IPS DF 4.7 (cell line): ENCODE results near the gene COMMD7.
"Not testable (repeated sequence)": the region's sequence is repeated elsewhere in the genome, so short reads cannot be mapped to it uniquely, and the experiment has no call there.

ENCODE experiments used
- DNase-seq: peaks from one replicate; pipeline ENCODE4 v3.0.0-alpha.2; 2013; ENCODE audit warnings: low spot score; ENCODE audit errors: extremely low read depth

Gene COMMD7

DNA sequence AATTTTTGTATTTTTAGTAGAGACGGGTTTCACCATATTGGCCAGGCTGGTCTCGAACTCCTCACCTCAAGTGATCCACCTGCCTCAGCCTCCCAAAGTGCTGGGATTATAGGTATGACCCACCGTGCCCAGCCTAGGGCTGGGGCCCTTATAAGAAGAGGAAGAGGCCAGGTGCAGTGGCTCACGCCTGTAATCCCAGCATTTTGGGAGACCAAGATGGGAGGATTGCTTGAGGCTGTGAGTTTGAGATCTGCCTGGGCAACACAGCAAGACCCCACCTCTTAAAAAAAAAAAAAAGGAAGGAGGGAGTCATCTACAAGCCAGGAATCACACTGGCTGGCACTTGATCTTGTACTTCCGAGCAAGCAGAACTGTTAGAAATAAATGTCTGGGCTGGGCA lies 13.9 kb downstream of the COMMD7 start:
- not testable (repeated sequence) for DNase-seq

DNA sequence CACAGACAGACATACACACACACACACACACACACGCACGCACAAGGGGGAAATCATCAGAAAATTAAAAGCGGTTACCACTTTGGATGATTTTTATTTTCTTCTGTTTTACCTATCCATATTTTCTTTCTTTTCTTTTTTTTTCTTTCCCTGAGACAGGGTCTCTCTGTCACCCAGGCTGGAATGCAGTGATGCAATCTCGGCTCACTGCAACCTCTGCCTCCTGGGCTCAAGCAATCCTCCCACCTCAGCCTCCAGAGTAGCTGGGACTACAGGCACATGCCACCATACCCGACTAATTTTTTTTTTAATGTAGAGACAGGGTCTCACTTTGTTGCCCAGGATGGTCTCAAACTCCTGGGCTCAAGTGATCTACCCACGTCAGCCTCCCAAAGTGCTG lies 14.8 kb downstream of the COMMD7 start:
- not testable (repeated sequence) for DNase-seq

DNA sequence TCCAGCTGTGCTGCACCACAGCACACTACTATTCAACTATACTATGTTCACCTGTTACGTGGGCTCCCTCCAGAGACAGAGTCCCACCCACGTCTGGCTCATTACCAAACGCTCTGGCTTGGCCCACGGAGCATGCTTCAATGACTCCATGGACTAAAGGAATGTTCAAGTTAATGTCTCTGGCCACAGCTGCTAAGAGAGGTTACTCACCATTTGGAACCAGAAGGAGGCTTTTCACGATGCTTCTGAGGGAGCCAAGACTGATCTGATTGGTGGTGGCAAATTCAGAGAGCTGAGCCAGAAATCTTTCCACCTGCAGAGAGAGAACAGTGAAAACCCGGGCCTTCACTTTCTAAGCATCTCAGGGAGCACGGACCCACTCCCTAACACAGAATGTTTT lies 15.6 kb downstream of the COMMD7 start:
- no peak for DNase-seq

DNA sequence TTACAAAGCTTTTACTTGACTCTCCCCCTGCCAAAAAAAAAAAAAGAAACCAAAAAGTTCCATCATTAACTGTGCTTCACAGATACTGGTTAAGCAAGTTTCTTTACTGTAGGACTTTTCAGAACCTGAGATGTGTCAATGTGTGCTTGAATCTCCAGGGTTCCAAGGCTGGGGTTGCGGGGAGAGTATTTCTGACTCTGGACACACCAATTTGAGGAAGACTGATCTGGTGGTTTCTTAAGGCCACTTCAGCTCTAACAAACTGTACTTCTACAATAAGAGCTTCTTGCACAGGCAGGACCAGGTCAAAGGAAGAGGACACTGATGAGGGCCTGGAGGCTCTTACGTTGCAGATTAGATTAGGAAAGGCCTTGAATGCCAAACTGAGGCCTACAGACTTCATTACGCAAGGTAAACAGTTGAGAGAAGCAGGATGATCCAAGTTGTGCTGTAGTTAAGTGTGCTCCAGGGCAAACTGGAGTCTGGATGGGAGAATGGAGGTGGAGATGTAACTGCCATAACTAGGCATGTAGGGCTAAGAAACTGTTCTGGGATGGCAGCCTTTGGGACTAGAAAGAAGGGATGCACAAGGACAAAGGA lies 24.4 kb downstream of the COMMD7 start:
- DNase-seq, result no peak

DNA sequence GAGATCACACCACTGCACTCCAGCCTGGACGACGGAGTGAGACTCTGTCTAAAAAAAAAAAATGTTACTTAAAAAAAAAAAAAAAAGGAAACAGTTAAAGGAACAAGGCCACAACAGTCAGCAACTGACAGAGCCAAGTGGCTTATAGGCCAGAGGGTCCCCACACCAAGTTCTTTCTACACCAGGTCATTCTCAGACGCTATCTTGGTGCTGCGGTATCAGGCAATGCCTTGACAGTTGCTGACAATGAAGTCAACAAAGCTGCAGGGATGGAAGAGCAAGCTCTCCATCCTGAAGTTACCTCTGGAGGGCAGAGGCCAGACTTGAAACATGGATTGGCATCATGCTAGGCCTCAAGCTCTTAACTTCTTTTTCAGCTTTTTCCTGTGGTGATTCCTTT lies 31.9 kb downstream of the COMMD7 start:
- no peak for DNase-seq

DNA sequence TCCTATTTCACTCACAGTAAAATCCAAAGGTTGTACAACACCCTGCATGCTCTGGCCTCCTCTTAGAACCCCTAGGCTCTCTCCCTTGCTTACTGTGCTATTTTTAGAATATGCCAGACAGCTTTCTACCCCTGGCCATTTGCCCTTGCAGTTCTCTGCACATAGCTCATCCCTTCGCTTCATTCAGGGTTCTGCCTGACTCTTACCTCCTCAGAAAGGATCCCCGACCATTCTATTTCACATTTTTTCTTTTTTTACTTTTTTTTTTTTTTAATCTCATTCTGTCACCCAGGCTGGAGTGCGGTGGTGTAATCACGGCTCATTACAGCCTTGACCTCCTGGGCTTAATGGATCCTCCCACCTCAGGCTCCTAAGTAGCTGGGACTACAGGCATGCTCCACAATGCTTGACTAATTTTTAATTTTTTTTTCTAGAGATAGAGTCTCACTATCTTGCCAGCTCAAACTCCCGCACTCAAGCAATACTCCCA lies 33.6 kb downstream of the COMMD7 start:
- DNase-seq, result no peak

DNA sequence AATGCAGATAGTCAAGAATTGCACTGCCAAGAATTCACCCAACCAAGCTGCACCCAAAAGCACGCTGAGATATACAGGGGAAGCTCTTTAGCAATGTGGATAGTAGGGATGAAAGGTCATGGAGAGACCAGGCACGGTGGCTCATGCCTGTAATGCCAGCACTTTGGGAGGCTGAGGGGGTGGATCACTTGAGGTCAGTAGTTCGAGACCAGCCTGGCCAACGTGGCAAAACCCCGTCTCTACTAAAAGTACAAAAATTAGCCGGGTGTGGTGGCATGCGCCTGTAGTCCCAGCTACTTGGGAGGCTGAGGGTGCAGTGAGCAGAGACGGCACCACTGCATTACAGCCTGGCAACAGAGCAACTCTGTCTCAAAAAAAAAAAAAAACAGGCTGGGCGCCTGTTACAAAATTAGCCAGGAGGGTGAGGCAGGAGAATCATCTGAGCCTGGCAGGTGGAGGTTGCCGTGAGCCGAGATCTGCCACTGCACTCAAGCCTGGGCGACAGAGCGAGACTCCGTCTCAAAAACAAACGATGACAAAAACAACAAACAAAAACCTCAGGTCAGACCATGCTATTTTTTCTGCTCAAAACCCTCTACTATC lies 34.1 kb downstream of the COMMD7 start:
- not testable (repeated sequence) for DNase-seq

DNA sequence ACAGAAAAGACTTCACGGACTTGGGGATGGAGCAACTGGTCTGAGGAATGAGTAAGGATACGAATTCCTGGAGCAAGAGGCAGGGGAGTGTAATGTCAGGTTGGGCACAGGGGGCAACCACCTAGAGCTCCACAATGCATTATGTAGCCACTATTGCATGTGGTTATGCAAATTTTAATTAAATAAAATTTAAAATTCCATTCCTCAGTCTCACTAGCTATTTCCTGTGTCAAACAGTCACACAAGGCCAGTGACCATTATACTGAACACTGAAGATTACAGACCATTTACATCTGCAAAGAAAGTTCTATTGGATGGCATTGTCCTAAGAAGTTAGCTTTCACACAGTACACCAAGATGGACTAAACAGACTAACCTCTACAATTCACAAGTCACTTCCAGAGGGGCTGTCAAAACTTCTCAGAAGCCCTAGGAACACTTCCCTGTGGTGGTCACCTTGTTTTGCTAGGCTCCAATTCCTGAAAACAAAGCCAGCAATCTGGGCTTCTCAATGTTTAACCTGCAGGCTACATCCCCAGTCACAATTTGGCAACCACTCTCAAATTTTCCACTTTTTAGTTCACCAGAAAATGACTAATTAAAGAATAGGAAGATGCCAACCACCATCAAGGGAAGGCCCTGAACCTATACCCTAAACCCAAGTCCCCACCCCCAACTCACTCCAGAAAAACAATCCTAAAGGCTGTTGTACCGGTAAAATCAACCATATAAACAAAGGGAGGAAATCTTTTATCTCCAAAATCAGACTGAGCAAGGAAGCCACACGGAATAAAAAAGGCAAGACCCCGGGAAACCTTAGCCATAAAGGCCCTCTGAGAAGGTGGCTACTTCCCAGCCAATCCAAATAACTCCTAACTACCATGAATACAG lies 35.3 kb downstream of the COMMD7 start:
- no peak for DNase-seq

DNA sequence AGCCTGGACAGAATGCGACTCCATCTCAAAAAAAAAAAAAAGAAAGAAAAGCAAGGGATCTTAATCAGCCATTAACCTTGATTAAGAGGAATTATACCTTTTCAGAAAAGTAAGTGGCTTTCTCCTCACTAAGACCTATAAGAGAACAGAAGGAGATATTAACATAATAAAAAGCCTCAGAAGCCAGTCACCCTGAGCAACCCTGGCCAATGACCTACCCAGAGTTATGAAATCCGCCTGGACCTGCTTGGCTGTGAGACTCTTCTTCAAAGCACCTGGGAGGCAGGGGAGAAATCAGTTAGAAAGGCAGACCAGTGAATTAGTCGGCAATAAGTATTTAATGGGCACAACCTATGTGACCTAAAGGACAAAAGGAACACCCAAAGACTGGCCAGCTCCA lies 36.8 kb downstream of the COMMD7 start:
- no peak for DNase-seq

DNA sequence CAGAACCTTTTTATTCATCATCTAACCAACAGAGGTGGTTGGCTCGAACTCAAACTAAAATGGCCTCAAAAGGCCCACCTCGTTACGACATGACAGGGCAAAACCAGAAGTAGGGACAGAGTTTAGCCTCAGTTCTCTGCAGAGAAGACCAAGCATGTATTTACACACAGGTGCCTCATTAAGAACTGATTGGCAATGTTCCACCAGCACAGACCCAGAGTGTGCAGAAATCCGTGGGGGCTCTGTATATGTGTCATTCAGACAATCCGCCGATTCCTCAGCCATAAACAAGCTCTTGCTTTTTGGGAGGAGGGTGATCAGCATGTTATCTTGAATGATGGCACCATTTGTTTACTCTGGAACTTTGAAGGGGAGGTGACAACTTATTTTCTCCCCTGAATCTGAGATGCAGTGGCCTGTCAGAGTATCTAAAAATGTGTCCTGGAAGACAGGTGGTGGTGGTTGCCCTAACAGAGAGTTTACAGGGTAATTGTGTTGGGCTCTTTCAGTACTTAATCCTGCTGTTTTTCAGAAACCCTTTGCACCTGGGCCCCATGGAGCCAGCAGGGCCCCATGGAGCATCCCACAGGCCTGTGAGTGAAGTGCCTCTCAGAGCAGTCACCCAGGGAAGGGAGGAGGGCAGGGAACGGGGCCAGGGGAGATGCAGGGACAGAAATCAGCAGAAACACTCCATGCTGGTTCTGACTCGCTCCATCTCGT lies 40.4 kb downstream of the COMMD7 start:
- DNase-seq, result no peak

DNA sequence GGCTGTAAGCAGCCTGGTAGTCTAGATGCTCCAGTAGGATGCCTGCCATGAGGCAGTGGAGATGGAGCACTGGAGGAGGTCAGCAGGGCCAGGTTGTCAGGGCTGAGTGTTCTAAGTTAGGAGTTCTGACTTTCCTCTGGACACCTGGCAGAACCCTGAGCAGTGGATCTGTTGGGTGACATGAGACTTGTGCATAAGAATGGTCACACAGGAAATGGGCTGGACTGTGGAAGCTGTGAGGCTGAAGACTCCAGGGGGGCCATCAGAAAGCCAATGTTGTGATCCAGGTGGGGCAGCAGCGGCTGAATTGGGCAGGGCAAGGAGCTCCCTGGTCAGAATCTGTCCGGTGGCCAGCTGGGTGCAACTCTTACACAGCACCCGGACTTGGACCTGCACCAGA lies 45.7 kb downstream of the COMMD7 start:
- no peak for DNase-seq

DNA sequence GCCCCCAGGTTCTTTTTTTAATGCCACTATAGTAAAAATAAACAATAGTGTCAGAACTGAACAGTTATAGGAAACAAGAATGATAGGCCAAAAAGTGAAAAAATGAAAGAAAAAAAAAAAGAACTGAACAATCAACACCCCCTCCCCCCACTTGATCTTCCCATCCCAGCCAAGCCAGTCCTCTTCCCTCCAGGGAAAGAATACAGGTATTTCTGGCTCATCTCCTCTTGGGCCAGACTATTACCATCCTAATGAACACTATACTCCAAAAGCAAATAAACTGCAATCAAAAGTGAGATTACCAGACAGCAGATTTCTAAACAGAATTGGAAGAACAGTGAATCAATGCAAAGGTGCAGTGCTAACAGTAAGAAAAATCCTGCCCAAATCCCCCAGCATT lies 48.2 kb downstream of the COMMD7 start:
- DNase-seq, result no peak

DNA sequence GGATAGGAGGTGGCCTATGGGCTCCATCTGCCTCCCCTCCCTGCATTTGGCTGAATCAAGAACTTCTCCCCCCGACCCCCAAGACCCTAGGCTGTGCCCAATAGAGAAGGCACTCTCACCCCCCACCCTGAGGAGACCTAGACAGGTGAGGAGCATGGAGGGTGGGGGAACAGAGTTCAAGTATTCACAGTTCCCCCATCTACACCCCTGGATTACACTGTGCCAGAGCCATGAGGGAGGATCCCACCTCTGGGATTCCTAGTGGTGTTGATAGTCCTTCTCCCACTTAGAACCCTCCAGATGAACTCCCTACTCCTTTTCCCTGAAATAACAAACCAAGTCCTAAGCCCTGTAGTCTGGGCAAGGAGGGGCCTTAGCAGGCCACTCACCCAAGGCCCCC lies 54.3 kb downstream of the COMMD7 start:
- DNase-seq, result not testable (repeated sequence)

DNA sequence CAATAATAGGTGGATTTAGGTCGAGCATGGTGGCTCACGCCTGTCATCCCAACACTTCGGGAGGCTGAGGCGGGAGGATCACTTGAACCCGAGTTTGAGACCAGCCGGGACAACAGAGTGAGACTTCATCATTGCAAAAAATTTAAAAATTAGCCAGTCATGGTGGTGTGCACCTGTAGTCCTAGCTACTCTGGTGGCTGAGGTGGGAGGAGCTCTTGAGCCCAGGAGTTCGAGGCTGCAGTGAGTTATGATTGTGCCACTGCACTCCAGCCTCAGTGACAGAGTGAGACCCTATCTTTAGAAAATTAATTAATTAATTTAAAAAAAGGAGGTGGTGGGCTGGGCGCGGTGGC lies 56.1 kb downstream of the COMMD7 start:
- DNase-seq, result no peak

DNA sequence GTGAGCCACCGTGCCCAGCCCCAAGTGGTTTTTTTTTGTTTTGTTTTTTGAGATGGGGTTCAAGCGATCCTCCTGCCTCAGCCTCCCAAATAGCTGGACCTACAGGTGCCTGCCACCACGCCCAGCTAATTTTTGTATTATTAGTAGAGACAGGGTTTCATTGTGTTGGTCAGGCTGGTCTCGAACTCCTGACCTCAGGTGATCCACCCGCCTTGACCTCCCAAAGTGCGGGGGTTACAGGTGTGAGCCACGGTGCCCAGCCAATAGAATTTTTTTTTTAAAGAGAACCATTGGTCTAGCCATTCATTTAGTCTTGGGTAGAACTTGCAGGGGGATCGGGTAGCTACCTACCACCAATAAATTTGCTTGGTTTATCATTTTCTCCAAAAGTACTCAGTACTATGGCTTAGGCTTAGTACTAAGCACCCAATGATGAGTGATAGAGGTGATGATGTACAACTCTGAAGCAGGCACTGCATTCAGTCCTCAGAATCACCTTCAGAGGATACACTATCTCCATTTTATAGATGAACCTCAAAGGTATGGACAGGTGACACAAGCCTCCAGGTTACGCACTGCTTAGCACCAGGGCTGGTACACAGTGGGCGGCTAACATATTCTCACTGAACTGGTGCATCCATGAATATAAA lies 56.6 kb downstream of the COMMD7 start:
- DNase-seq, result no peak

DNA sequence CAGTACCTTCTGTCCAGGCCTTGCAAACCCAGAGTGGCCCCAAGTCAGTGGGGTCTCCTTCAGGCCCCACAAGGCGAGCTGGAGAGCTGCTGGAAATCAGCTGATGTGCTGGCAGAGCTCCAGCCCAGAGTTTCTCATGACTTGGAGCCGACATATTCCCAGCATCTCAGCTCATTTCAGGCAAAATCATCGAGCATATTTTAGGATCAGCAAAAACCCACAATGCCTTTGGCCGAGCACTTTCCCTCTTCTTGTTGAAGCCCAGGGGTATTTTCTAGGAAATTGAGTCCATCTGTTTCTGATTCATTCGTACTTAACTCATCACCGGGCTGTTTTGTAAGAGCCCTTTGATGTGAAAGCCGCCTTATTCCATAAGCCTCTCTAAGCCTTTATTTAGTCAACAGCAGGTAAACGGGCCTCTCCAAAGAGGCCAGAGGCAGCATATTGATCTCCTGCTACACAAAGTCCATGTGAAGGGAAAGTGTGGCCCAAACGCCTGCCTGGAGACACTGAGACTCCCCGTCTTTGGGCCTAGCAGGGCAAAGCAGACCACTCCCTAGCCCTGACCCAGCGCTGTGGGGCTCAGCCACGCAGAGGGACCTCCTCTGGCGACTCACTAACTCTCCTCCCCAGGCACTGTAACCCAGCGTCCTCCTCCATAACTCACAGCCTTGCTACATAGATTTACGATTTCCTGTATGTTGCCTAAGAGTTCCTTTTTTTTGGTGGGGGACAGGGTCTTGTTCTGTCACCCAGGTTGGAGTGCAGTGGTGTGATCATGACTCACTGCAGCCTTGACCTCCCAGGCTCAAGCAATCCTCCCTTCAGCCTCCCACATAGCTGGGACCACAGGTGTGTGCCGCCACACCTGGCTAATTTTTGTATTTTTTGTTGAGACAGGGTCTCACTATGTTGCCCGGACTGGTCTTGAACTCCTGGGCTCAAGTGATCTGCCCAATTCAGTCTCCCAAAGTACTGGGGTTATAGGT lies 57.4 kb downstream of the COMMD7 start:
- DNase-seq, result no peak

DNA sequence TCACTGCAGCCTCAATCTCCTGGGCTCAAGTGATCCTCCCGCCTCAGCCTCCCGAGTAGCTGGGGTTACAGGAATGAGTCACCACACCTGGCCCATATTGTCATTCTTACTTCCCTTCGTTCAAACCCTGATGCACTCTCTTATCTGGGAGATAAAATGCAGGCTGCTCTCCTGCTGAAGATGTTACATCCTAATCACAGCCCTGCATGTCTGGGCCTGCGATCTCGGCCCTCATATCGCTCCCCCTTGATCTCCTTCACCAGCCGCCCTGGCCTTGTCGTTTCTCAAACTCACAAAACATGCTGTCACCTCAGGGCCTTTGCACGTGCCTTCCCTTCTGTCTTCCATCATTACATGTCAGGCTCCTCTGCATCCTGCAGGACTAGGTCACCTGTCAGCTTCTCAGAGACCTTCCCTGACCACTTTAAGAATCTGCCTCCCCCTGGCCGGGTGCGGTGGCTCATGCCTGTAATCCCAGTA lies 60.7 kb downstream of the COMMD7 start:
- DNase-seq, result no peak

DNA sequence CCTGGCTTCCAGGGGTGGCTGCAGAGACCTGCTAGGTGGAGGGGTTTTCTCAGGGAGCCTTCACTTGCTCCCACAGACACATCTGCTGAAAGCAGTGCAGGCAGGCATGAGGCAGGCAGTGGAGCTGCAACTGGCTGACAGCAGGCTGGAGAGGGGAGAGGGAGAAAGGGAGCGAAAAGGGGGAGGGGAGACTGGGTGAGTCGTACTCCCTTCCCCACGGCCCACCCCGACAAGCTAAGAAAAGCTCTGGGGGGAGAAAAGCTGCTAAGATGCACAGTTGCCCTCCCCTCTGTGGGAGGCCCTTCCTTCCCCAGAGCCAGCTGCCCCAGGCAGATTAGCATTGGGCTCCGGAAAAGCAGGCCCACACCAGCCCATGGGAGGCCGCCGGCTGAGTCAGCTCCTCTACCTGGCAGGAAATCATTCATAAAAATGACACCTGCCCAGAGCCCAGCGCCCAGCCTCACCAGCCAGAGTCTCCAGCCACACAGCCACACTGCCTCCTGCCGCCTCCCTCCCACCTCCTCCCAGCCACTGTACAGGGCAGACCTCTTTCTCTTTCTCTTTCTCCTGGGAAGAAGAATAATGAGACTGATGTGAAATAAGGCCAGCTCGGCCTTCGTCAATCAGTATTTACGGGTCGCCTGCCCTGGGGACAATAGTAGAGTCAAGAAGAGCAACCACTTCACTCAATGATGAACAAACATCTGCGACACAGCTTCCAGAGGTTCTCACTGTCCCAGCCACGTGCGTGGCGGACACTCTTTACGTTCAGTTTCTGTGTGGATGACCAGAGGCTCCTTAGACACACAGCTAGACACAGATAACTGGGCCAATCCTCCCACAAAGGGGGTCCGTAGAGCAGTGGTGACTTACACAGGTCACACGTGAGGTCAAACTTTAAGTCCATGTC lies 61.8 kb downstream of the COMMD7 start:
- no peak for DNase-seq
